Tibial nerve (tissue), 4 donors: ENCODE data around the gene ERC2. TPM values are rescaled to one million over a fixed set of nuclear protein-coding genes. Genes with fewer than 3 reads are reported as not detected.
"Not testable (repeated sequence)": the region's sequence is repeated elsewhere in the genome, so short reads cannot be mapped to it uniquely, and the experiment has no call there.

Experiments
- DNase-seq, 2 donors: peaks; one replicate each; pipeline ENCODE4 v3.0.0-alpha.2; 2019; ENCODE audit warnings: low spot score in 2 of 2
- H3K27ac ChIP-seq, 4 donors: fragments of 200-600 bp; sonication (generic) in 3 of 4; one replicate each; pipeline ENCODE4 v1.5.1; 2017 to 2019; ENCODE audit warnings: mild to moderate bottlenecking in 1 of 4
- H3K27me3 ChIP-seq, 2 donors: fragments of 200-600 bp; sonication (generic) in 1 of 2; one replicate each; pipeline versions ENCODE4 v1.5.1 to v1.6.0; 2017 to 2019
- H3K36me3 ChIP-seq, 3 donors: fragments of 200-600 bp; sonication (generic); one replicate each; pipeline ENCODE4 v1.5.1; 2018 to 2019
- H3K4me1 ChIP-seq, 4 donors: fragments of 200-600 bp; sonication (generic) in 3 of 4; one replicate each; pipeline ENCODE4 v1.5.1; 2017 to 2019
- H3K4me3 ChIP-seq, 4 donors: fragments of 200-600 bp; sonication (generic) in 3 of 4; one replicate each; pipeline ENCODE4 v1.5.1; 2017 to 2019; ENCODE audit warnings: mild to moderate bottlenecking in 1 of 4, moderate library complexity in 1 of 4
- H3K9me3 ChIP-seq, 4 donors: fragments of 200-600 bp; sonication (generic) in 3 of 4; one replicate each; pipeline ENCODE4 v1.5.1; 2017 to 2019
- EP300 ChIP-seq, 2 donors: sonication (generic); formaldehyde crosslinking; IDR thresholded peaks; one replicate each; pipeline ENCODE4 v1.6.1; 2017; ENCODE audit warnings: antibody characterized with exemption in 2 of 2, mild to moderate bottlenecking in 1 of 2
- POLR2A ChIP-seq, 2 donors: fragments of 450-650 bp; IDR thresholded peaks; one replicate each; pipeline ENCODE4 v1.6.1; 2017; ENCODE audit warnings: antibody characterized with exemption in 2 of 2, mild to moderate bottlenecking in 2 of 2, moderate library complexity in 2 of 2
- WGBS, 2 donors: methylation state at CpG; one replicate each; pipeline ENCODE4 v1.1.5; 2018; 5-methylcytosine and 5-hydroxymethylcytosine counted together
- total RNA-seq, 4 donors: library from RNA; depleted of rRNA; stranded (reverse); fragments of >200 nt; gene quantifications; one replicate each; pipeline ENCODE4 v1.1.0, GENCODE V29; 2016
- TF ChIP-seq, protein P1 (sequence below), 5 experiments: fragments of 200-600 bp in 3 of 5; fragments of 450-650 bp in 2 of 5; sonication (generic) in 3 of 5; IDR thresholded peaks; one replicate each; pipeline ENCODE4 v1.5.1; 2016 to 2019; ENCODE audit warnings: antibody characterized with exemption in 5 of 5, mild to moderate bottlenecking in 3 of 5, moderate library complexity in 2 of 5

Gene ERC2
- total RNA-seq, 4 donors from 2014 or later, result 0.84 to 0.98 (median 0.90) TPM; not detected in 1

GRCh38 chr3:56086355-56086754 lies 381.9 kb downstream of the ERC2 start:
- H3K4me1 ChIP-seq, result no peaks in the 10 kb centered on the region
- no peaks in the 10 kb centered on the region for H3K9me3 ChIP-seq
- no peaks in the 10 kb centered on the region for H3K36me3 ChIP-seq
- no peak overlapping the region for H3K27ac ChIP-seq
- TF ChIP-seq EP300 (IDR thresholded peaks at IDR 0.05), result no peak
- TF ChIP-seq POLR2A (IDR thresholded peaks at IDR 0.05), result no peak
- TF ChIP-seq, protein P1, sequence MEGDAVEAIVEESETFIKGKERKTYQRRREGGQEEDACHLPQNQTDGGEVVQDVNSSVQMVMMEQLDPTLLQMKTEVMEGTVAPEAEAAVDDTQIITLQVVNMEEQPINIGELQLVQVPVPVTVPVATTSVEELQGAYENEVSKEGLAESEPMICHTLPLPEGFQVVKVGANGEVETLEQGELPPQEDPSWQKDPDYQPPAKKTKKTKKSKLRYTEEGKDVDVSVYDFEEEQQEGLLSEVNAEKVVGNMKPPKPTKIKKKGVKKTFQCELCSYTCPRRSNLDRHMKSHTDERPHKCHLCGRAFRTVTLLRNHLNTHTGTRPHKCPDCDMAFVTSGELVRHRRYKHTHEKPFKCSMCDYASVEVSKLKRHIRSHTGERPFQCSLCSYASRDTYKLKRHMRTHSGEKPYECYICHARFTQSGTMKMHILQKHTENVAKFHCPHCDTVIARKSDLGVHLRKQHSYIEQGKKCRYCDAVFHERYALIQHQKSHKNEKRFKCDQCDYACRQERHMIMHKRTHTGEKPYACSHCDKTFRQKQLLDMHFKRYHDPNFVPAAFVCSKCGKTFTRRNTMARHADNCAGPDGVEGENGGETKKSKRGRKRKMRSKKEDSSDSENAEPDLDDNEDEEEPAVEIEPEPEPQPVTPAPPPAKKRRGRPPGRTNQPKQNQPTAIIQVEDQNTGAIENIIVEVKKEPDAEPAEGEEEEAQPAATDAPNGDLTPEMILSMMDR (IDR thresholded peaks at IDR 0.05), result no peak
- no peaks in the 10 kb centered on the region for H3K27me3 ChIP-seq
- DNase-seq, result no peak
- WGBS, 2 donors, result 64 to 69% methylated on average over 1 of the region's 1 CpG
- no peak overlapping the region for H3K4me3 ChIP-seq

DNA sequence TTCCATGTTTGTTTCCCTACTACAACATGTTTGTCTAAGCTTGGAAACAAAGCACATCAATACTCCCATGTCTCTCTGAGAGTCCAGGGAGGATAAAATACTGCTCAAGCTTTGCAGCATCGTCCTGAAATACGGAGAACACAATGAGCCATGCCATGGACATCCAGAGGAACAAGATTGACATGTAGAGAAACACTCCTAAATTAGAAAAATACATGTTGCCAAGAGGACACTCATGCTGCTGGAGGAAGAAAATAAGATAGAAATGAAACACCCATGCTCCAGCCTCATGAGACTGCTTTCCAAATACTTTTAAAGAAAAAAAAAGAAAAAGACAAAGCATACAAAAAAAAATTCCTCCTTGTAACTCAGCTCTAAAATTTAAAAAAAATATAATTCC lies 387.0 kb downstream of the ERC2 start:
- Histone ChIP-seq H3K27ac (no peak overlapping the region), H3K36me3 (no peaks in the 10 kb centered on the region), H3K9me3 (no peaks in the 10 kb centered on the region), H3K4me1 (no peaks in the 10 kb centered on the region), H3K4me3 (no peak overlapping the region), H3K27me3 (no peaks in the 10 kb centered on the region)
- TF ChIP-seq EP300 (IDR thresholded peaks at IDR 0.05), result no peak
- no peak for TF ChIP-seq POLR2A (IDR thresholded peaks at IDR 0.05)
- TF ChIP-seq, protein P1 (IDR thresholded peaks at IDR 0.05), result no peak
- no peak for DNase-seq
- WGBS, 2 donors, result 46 to 54% methylated on average over 2 of the region's 2 CpGs

DNA sequence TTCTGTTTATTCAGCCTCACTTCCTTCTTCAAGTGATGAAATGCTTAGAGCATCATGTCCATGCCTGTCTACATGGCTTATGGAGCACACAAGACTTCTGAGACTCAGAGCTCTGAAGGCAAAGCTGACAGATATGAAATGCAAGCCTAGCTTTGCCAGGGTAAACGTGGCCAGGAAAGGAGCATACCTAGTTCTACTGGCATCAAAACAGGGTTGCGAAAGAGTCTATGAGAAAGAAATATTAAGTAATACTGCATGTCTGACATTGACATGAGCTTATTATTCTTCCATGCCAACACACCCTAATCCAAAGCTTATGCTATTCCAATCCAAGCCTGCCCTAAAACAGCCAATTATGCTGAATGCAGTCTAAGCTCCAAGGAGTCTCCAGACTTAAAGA lies 391.5 kb downstream of the ERC2 start:
- WGBS, 2 donors, result 79 to 88% methylated on average over 2 of the region's 2 CpGs
- H3K9me3 ChIP-seq, result no peaks in the 10 kb centered on the region
- no peak for DNase-seq
- no peak overlapping the region for H3K4me3 ChIP-seq
- TF ChIP-seq EP300 (IDR thresholded peaks at IDR 0.05) (no peak), POLR2A (IDR thresholded peaks at IDR 0.05) (no peak)
- no peak overlapping the region for H3K27ac ChIP-seq
- no peaks in the 10 kb centered on the region for H3K4me1 ChIP-seq
- no peaks in the 10 kb centered on the region for H3K27me3 ChIP-seq
- H3K36me3 ChIP-seq, result no peaks in the 10 kb centered on the region

DNA sequence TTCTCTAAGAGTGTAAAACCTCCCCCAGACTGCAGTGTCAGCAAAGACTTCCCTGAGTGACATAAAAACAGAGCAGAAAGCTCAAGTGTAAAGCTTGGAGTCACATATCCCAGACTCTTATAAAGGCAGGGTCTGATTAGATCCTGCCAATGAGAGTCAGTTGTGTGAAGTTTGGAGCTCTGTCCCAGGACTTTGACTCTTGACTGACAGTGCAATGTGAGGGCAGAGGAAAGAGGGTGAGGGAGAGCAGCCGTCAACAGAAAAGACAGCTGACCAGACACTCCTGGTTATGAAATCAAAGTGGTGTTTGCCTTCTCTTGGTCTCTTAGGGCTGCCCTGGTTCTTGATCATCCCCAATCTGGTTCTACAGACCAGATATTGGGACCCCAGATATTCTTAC lies 393.2 kb downstream of the ERC2 start:
- H3K27me3 ChIP-seq, result no peaks in the 10 kb centered on the region
- TF ChIP-seq EP300 (IDR thresholded peaks at IDR 0.05) (no peak), POLR2A (IDR thresholded peaks at IDR 0.05) (no peak)
- TF ChIP-seq, protein P1 (IDR thresholded peaks at IDR 0.05), result no peak
- no peak overlapping the region for H3K27ac ChIP-seq
- DNase-seq, result no peak
- H3K4me1 ChIP-seq, result no peaks in the 10 kb centered on the region
- WGBS, 2 donors, result 84 to 100% methylated on average over 1 of the region's 1 CpG
- no peak overlapping the region for H3K4me3 ChIP-seq
- H3K36me3 ChIP-seq, result no peaks in the 10 kb centered on the region
- no peaks in the 10 kb centered on the region for H3K9me3 ChIP-seq

- Histone ChIP-seq H3K4me1 (no peaks in the 10 kb centered on the region), H3K27ac (no peak overlapping the region), H3K36me3 (no peaks in the 10 kb centered on the region), H3K4me3 (no peak overlapping the region), H3K27me3 (no peaks in the 10 kb centered on the region), H3K9me3 (peaks cover 0 to 12% (median 0%) of the 10 kb centered on the region in 4 donors)
- TF ChIP-seq POLR2A (IDR thresholded peaks at IDR 0.05), result no peak
- TF ChIP-seq, protein P1 (IDR thresholded peaks at IDR 0.05), result no peak
- TF ChIP-seq EP300 (IDR thresholded peaks at IDR 0.05), result no peak
- no peak for DNase-seq
Observed at GRCh38 chr3:56069766-56070165, 398.5 kb downstream of the ERC2 start.

DNA sequence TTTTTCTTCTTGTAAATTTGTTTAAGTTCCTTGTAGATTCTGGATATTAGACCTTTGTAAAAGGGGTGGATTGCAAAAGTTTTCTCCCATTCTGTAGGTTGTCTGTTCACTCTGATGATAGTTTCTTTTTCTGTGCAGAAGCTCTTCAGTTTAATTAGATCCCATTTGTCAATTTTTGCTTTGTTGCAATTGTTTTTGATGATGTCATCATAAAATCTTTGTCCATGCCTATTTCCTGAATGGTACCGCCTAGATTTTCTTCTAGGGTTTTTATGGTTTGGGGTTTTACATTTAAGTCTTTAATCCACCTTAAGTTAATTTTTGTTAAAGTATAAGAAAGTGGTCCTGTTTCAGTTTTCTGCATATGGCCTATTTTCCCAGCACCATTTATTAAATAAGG lies 401.9 kb downstream of the ERC2 start:
- H3K4me3 ChIP-seq, H3K27me3 ChIP-seq, H3K36me3 ChIP-seq, H3K27ac ChIP-seq, DNase-seq, H3K4me1 ChIP-seq: not testable (repeated sequence)
- peaks cover 0 to 12% (median 0%) of the 10 kb centered on the region in 4 donors for H3K9me3 ChIP-seq
- WGBS, 2 donors, result 89 to 97% methylated on average over 1 of the region's 1 CpG
